ENCODE data around the gene FGF3. TPM values are rescaled to one million over a fixed set of nuclear protein-coding genes. Genes with fewer than 3 reads are reported as not detected.

The FGF3 gene
- total and polyA plus RNA-seq, 10 donors: not detected

DNA sequence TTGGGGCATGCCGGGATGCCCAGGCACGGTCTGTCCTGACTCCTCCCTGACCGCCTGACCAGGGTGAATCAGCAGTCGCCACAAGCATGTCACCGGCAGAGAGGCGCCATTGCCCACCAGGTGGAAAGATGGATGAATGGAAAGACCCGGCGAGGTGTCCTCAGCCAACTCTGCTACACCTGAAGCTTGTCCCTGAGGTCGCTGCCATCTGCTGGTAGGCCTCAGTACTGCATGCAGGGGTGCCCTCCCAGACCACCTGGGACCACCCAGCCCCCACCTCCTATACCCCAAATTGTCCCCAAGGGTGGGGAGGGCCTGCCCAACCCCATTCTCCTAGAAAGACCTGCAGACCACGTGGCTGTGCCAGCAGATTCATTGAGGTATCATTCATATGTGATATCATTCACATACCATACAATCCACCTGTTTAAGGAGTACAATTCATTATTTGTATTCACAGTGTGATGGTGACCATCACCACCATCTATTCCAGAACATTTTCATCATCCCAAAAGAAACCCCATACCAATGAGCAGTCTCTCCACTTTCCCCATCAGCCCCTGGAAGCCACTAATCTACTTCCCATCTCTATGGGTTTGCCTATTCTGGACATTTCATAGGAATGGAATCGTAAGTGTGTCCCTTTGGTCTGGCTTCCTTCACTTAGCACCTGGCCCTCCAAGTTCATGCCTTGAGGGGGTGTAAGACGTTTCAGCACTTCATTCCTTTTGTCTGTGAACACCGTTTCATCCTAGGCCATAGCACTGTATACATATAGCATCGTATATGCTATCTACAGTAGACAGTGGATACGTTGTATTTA lies 17.5 kb downstream of the FGF3 start:
- Histone ChIP-seq H3K9me3 (peaks cover 0 to 11% (median 5%) of the 10 kb centered on the region in 8 donors), H3K4me3 (no peak overlapping the region), H3K27ac (no peak overlapping the region), H3K36me3 (no peaks in the 10 kb centered on the region), H3K27me3 (replicated peaks in 1 of 7) (peaks cover 0 to 40% (median 0%) of the 10 kb centered on the region in 7 donors), H3K4me1 (no peaks in the 10 kb centered on the region)
- no peak for TF ChIP-seq POLR2AphosphoS5 (IDR thresholded peaks at IDR 0.05)
- no peak for TF ChIP-seq POLR2A (IDR thresholded peaks at IDR 0.05)
- TF ChIP-seq CTCF (IDR thresholded peaks at IDR 0.05 in 8 of 11, conservative IDR thresholded peaks at IDR 0.05 in 3 of 11): peak in 8 of 11 experiments; percentile 16 to 75 (median 64)
- DNase-seq: no peak
- intact Hi-C loops (cut with DNase I; ENCODE audit: low total_unique reads): no loop called here
- WGBS, 5 donors: 28 to 43% (median 35%) methylated on average over 14 to 15 of the region's 15 CpGs

DNA sequence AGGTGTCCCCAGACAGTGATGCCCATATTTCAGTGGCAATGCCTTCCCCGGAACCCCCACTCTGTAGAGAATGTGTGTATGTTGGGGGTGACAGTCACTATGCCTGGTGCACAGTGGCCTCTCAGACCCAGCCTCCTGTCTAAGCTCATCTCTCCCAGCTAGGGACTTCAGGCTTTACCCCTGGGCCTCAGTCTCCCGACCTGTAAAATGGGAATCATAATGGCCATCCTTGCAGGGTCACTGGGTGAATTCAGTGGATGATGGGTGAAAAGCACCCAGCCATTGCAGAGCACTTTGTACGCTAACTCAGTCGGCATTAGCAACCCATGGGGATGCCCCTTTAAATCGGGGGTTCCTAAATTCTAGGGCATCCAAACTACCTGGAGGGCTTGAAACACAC lies 18.9 kb downstream of the FGF3 start:
- no peak overlapping the region for H3K4me3 ChIP-seq
- no peaks in the 10 kb centered on the region for H3K4me1 ChIP-seq
- H3K9me3 ChIP-seq: peaks cover 0 to 11% (median 5%) of the 10 kb centered on the region in 8 donors
- no peak for DNase-seq
- H3K27me3 ChIP-seq (replicated peaks in 1 of 7): peaks cover 0 to 39% (median 0%) of the 10 kb centered on the region in 7 donors
- no peaks in the 10 kb centered on the region for H3K36me3 ChIP-seq
- H3K27ac ChIP-seq: no peak overlapping the region
- TF ChIP-seq CTCF (IDR thresholded peaks at IDR 0.05 in 8 of 11, conservative IDR thresholded peaks at IDR 0.05 in 3 of 11) (no peak), POLR2AphosphoS5 (IDR thresholded peaks at IDR 0.05) (no peak), POLR2A (IDR thresholded peaks at IDR 0.05) (no peak)
- 93 to 96% (median 95%) methylated on average over 4 to 5 of the region's 5 CpGs for WGBS, 5 donors
- intact Hi-C loops (cut with DNase I; ENCODE audit: low total_unique reads): no loop called here

DNA sequence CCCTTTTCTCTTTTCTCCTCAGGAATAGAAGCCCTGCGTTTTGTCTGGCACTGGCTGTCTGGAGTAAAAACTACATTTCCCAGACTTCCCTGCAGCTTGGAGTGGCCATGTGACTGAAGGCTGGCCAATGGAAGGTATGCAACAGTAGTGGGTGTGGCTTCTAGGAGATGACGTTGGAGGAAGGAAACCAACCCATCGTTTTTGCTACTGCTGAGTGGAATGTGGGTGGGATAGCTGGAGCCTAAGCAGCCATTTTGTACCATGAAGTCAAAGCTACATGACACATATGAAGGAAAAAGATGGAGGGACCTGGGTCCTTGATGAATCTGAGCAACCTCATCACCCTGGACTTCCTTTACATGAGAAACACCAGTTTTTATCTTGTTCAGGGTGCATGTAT lies 19.6 kb downstream of the FGF3 start:
- H3K36me3 ChIP-seq: no peaks in the 10 kb centered on the region
- peaks cover 0 to 36% (median 0%) of the 10 kb centered on the region in 7 donors for H3K27me3 ChIP-seq (replicated peaks in 1 of 7)
- 18 to 29% (median 24%) methylated on average over 3 of the region's 3 CpGs for WGBS, 5 donors
- no peak overlapping the region for H3K4me3 ChIP-seq
- DNase-seq: no peak
- no peak for TF ChIP-seq CTCF (IDR thresholded peaks at IDR 0.05 in 8 of 11, conservative IDR thresholded peaks at IDR 0.05 in 3 of 11)
- intact Hi-C loops (cut with DNase I; ENCODE audit: low total_unique reads): no loop called here
- H3K27ac ChIP-seq: no peak overlapping the region
- H3K4me1 ChIP-seq: no peaks in the 10 kb centered on the region
- peaks cover 0 to 11% (median 5%) of the 10 kb centered on the region in 8 donors for H3K9me3 ChIP-seq

DNA sequence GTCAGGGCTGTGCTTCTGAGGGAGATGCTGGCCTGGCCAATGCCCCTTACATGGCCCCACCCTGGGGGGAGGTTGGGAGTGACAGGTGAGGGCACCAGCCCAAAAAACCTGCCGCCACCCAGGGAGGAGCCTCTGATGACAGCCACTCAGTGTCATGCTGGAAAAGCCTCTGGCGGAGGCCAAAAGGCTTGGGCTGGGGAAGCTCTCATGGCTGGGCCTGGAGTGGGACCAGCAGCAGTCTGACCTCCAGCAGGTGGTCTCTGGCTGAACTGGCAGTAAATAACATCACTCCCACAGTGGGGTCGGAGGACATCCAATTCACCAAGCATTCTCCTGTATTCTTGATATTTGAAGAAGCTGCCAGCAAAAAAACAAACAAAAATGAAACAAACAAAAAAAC lies 20.1 kb downstream of the FGF3 start:
- H3K4me3 ChIP-seq: no peak overlapping the region
- peaks cover 0 to 11% (median 5%) of the 10 kb centered on the region in 8 donors for H3K9me3 ChIP-seq
- H3K4me1 ChIP-seq: no peaks in the 10 kb centered on the region
- intact Hi-C loops (cut with DNase I; ENCODE audit: low total_unique reads): no loop called here
- TF ChIP-seq CTCF (IDR thresholded peaks at IDR 0.05 in 8 of 11, conservative IDR thresholded peaks at IDR 0.05 in 3 of 11) (no peak), POLR2A (IDR thresholded peaks at IDR 0.05) (no peak), POLR2AphosphoS5 (IDR thresholded peaks at IDR 0.05) (no peak)
- no peaks in the 10 kb centered on the region for H3K36me3 ChIP-seq
- no peak overlapping the region for H3K27ac ChIP-seq
- DNase-seq: no peak
- WGBS, 5 donors: 86 to 96% (median 87%) methylated on average over 2 to 3 of the region's 3 CpGs
- peaks cover 0 to 36% (median 0%) of the 10 kb centered on the region in 7 donors for H3K27me3 ChIP-seq (replicated peaks in 1 of 7)

Measured in spleen (tissue), 11 donors.